Measurements from ENCODE around the gene LCN15.

DNA sequence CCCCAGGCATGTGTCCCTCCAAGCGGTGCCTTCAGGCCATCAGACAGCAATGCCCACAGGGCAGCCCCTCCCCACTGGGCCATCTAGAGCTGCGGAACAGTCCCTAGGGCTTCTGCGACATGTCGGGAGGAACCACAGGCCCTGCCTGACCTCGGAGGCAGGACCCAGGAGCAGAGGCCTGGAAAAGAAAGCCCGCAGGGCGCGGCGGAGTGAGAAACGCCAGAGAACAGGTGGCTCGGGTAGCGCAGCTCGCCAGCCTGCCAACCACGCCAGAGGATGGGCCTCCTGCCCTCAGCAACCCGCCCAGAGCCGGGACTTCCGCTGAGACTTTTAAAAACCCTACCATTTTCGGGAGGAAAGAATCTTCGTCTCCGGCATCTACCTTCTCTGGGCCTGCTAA, 7.0 kb downstream of the LCN15 start:
- TF ChIP-seq, protein P1, sequence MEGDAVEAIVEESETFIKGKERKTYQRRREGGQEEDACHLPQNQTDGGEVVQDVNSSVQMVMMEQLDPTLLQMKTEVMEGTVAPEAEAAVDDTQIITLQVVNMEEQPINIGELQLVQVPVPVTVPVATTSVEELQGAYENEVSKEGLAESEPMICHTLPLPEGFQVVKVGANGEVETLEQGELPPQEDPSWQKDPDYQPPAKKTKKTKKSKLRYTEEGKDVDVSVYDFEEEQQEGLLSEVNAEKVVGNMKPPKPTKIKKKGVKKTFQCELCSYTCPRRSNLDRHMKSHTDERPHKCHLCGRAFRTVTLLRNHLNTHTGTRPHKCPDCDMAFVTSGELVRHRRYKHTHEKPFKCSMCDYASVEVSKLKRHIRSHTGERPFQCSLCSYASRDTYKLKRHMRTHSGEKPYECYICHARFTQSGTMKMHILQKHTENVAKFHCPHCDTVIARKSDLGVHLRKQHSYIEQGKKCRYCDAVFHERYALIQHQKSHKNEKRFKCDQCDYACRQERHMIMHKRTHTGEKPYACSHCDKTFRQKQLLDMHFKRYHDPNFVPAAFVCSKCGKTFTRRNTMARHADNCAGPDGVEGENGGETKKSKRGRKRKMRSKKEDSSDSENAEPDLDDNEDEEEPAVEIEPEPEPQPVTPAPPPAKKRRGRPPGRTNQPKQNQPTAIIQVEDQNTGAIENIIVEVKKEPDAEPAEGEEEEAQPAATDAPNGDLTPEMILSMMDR (conservative IDR thresholded peaks at IDR 0.05; ENCODE audit: low read depth in 2 of 2): no peak
- TF ChIP-seq, protein P2, sequence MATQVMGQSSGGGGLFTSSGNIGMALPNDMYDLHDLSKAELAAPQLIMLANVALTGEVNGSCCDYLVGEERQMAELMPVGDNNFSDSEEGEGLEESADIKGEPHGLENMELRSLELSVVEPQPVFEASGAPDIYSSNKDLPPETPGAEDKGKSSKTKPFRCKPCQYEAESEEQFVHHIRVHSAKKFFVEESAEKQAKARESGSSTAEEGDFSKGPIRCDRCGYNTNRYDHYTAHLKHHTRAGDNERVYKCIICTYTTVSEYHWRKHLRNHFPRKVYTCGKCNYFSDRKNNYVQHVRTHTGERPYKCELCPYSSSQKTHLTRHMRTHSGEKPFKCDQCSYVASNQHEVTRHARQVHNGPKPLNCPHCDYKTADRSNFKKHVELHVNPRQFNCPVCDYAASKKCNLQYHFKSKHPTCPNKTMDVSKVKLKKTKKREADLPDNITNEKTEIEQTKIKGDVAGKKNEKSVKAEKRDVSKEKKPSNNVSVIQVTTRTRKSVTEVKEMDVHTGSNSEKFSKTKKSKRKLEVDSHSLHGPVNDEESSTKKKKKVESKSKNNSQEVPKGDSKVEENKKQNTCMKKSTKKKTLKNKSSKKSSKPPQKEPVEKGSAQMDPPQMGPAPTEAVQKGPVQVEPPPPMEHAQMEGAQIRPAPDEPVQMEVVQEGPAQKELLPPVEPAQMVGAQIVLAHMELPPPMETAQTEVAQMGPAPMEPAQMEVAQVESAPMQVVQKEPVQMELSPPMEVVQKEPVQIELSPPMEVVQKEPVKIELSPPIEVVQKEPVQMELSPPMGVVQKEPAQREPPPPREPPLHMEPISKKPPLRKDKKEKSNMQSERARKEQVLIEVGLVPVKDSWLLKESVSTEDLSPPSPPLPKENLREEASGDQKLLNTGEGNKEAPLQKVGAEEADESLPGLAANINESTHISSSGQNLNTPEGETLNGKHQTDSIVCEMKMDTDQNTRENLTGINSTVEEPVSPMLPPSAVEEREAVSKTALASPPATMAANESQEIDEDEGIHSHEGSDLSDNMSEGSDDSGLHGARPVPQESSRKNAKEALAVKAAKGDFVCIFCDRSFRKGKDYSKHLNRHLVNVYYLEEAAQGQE (IDR thresholded peaks at IDR 0.05; ENCODE audit: unreplicated experiment): no peak
- TF ChIP-seq EZH2phosphoT487 (IDR thresholded peaks at IDR 0.05; ENCODE audit: unreplicated experiment): no peak
- TF ChIP-seq EZH2 (IDR thresholded peaks at IDR 0.05; ENCODE audit: low read depth, unreplicated experiment): no peak
- no peak for TF ChIP-seq POLR2AphosphoS5 (IDR thresholded peaks at IDR 0.05; ENCODE audit: low read depth)
- no peak for TF ChIP-seq CREB1 (CRISPR knock-in tag; IDR thresholded peaks at IDR 0.05; ENCODE audit: low read depth)
- no peak for TF ChIP-seq ZNF114 (CRISPR knock-in tag; IDR thresholded peaks at IDR 0.05)
- no peak for TF ChIP-seq JUNB (IDR thresholded peaks at IDR 0.05; ENCODE audit: unreplicated experiment)
- no peak for TF ChIP-seq STAT1 (IDR thresholded peaks at IDR 0.05; ENCODE audit: unreplicated experiment)
- TF ChIP-seq NANOG (IDR thresholded peaks at IDR 0.05; ENCODE audit: borderline replicate concordance): no peak
